HG02852 (cell line): ENCODE results near the gene B4GALT7.
"Not testable (repeated sequence)": the region's sequence is repeated elsewhere in the genome, so short reads cannot be mapped to it uniquely, and the experiment has no call there.

Experiments used
- ATAC-seq: cut with Tn5 transposase; IDR thresholded peaks from one replicate; pipeline ENCODE4 v1.9.1; 2021; ENCODE audit warnings: mild to moderate bottlenecking, moderate library complexity; ENCODE audit not compliant: unreplicated experiment

Gene B4GALT7

DNA sequence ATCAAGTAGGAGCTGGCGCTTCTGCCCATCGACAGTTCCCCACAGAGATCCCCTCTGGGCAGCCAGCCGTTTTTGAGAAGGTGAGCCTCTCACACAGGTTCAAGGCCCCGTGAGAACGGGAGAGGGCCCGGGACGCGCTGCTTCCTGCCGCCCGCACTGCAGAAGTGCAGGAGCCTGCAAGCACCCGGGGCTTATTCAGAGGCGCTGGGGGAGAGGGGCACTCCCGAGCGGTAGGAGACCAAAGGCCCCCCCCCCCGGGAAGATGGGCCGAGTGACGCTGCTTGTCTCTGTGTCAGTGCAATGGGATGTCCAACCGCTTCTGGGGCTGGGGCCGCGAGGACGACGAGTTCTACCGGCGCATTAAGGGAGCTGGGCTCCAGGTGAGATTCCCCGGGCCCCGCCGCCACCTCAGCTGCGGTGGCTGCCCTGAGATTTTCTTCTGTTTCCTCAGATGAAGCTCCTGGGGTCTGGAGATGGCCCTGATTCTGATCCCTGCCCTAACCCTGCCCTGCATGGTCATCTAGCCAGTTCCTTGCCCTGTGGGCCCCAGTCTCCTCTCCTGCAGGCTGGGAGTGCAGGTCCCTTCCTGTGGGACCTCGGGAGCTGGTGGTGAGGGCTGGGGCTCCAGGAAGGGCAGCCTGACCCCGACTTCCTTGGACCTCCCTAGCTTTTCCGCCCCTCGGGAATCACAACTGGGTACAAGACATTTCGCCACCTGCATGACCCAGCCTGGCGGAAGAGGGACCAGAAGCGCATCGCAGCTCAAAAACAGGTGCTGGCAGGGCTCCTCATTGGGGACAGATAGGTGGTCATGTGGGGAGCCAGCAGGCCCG, 8.5 kb downstream of the B4GALT7 start:
- no peak for ATAC-seq

DNA sequence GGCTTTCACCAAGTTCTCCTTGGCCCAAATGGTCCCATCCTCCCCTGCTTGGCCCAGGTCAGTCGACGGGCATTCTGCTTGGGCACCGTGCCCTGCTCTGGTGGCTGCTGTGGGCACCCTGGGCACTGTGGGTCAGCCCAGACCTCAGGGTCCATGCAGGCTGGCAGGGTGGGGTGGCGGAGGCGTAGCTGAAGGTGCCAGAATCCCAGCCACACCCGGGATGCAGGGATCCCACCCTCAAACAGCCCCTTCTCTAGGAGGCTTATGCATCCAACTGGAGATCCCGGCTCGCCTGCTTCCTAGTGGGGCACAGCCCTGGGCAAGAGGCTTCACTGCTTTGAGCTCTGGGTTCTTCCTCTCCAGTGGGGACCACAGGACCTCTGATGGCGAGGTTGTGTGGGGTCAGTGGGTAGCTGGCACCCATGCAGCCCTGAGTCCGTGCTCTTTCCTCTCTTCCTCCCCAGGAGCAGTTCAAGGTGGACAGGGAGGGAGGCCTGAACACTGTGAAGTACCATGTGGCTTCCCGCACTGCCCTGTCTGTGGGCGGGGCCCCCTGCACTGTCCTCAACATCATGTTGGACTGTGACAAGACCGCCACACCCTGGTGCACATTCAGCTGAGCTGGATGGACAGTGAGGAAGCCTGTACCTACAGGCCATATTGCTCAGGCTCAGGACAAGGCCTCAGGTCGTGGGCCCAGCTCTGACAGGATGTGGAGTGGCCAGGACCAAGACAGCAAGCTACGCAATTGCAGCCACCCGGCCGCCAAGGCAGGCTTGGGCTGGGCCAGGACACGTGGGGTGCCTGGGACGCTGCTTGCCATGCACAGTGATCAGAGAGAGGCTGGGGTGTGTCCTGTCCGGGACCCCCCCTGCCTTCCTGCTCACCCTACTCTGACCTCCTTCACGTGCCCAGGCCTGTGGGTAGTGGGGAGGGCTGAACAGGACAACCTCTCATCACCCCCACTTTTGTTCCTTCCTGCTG, 9.4 kb downstream of the B4GALT7 start:
- ATAC-seq: no peak

DNA sequence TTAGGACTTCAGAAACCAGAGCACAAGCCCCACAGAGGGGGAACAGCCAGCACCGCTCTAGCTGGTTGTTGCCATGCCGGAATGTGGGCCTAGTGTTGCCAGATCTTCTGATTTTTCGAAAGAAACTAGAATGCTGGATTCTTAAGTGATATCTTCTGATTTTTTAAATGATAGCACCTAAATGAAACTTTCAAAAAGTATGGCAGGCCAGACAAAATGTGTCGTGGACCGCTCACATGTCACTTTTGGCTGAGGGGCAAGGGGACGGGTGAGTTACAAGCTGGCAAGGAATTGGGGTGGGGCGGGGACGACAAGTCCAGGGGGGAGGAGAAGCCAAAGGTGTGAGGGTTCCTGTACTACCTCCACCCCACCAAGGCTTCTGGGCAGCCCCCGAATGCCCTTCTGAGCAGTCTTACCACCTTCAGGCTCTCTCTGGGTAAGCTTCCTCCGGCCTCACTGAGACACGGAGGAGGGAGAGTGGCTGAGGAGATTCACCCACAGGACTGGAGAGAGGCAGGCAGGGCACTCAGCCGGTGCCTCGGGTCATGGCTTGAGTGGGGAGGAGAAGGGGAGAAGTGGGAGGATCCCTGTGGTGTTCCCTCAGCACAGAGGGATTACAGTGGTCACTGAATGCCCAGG, 10.3 kb downstream of the B4GALT7 start:
- no peak for ATAC-seq

DNA sequence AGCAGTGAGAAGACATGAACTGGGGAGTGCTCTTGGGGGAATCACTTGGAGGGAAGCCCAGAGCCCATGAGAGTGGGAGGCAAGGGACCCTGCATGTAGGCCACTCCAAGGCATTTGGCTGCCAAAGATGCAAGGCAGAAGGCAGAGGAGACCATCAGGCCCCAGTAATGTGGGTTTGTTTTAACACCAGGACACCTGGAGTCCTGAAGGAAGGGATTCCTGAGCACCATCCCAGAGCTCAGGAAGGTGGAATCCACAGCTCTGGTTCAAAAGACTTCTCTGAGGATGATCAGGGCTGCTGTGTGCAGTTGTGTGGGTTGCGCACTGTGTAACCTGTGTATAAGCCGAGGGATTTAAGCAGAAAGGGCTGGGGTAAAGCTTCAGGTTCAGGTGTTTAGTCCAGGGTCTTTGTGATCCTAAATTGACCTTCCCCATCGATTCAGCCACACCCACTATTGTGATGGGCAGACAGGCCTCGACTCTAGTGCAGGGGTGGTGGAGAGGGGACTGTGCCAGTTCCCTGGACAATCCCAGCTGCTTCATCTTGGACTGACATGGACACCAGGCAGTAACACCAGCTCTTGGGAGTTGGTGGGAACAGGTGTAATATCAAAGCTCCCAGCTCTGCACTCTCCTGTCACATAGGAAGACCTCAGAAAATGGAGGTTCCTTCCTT, 11.0 kb downstream of the B4GALT7 start:
- ATAC-seq: no peak

DNA sequence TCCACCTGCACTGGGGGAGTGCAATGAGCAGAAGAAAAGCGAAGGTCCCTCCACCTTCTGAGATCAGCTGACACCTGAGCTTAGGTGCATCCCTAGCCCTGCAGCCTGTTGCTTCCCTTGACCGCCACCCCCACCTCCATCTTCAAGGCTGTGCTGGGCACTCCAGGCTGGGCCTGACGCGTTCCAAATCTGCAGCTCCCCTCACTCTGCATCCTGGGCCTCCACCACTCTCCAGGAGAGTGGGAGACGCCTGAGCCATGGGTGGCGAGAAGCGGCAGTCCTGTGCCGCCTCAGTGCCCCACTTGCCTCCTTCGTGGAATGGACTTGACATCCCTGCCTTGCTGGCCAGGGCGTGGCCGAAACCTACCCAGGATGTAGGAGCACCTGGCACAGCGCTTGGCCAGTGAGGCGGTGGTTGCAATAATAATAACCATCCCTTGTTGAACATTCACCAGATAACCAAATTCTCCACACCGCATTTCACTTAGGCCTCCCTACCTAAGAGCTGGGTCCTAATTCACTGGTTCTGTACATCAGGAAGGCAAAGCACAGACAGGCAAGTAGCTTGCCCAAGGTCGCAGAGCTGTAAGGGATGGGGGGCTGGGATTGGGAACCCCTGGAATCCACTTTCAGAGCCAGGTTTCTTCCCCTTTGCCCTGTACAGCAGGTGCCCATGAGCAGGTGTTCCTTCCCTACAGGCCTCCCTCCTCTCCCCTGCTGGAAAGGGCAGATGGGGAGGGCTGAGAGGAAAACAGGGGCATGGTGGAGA, 11.7 kb downstream of the B4GALT7 start:
- ATAC-seq: no peak

DNA sequence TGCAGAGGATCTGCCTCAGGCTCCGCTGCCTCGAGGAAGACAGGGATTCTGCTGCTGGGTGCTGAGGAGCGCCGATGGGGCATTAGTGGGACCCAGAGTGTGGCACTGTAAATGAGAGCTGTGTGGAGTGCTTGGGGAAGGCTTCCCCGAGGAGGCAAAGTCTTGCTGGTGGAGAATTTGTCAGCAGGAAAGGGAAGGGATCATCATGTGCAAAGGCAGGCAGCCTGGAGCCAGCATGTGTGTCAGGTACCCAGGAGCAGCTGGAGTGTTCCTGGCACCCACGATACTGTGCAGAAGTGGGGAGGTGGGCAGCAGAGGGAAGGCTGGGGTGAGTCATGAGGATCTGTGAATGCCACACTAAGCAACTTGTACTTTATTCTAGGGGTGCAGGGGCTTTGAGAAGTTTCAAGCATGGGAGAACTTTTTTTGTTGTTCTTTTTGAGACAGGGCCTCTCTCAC, 12.3 kb downstream of the B4GALT7 start:
- no peak for ATAC-seq

DNA sequence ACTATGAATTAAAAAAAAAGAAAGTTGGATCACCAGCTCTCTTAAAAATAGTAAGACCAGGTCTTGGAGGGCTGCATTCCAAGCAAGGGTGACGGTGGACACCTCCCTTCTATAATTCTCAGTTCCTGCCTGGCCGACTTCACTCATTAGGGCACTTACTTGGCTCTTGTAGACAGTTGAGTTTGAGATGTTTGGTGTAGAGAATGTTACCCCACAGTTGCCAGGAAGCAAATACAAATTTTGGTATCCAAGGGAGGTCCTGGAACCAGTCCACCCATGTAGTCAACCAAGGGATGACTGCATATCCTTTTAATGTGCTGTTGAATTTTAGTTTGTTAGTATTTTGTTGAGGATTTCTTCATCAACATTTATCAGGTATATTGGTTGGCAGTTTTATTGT, 20.6 kb downstream of the B4GALT7 start:
- ATAC-seq: no peak

DNA sequence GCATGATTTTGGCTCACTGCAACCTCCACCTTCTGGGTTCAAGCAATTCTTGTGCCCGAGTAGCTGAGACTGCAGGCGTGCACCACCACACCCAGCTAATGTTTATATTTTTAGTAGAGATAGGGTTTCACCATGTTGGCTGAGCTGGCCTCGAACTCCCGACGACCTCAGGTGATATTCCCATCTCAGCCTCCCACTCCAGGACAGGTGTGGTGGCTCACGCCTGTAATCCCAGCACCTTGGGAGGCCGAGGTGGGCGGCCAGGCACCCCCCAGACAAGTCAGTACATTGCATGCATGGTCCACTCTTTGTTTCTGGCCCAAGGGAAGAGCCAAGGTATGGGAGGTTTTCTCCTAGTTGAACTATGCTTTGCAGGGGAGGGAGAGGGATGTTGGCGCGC, 24.2 kb downstream of the B4GALT7 start:
- not testable (repeated sequence) for ATAC-seq

DNA sequence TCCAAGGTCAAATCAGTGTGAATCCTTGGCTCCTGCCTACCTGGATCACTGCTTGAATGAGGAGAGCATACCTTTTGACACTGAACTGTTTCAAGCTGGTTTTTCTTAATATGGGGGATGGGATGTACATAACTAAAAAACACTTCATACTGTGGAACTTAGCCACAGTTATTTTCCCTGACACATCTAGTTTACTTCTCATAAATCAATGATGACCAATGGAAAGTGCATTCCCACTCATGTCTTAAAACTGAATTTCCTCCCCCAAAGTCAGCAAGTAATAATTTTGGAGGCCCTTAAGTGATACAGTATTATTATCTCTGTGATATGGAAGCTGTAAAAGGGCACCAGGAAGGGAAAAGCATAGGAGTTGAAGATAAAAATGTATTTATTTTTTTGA, 30.3 kb downstream of the B4GALT7 start:
- ATAC-seq: not testable (repeated sequence)

DNA sequence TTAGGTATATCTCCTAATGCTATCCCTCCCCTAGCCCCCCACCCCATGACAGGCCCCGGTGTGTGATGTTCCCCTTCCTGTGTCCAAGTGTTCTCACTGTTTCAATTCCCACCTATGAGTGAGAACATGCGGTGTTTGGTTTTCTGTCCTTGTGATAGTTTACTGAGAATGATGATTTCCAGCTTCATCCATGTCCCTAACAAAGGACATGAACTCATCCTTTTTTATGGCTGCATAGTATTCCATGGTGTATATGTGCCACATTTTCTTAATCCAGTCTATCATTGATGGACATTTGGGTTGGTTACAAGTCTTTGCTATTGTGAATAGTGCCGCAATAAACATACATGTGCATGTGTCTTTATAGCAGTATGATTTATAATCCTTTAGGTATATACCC, 35.0 kb downstream of the B4GALT7 start:
- not testable (repeated sequence) for ATAC-seq

DNA sequence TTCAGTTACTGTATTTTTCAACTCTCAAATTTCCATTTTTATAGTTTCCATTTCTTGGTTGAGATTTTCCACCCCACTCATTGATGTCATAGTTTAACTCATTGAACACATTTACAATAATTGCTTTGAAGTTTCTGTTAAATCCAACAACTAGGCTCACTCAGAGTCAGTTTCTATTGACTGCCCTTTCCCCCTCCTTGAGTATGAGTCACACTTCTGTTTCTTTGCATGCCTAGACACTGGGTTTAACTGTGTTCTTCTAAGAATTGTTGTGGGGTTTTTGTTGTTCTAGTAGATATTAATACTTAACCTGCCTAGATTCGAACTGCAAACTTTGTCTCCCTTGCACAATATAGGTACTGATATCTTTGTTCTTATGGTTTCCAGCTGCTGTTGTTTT, 45.5 kb downstream of the B4GALT7 start:
- not testable (repeated sequence) for ATAC-seq

DNA sequence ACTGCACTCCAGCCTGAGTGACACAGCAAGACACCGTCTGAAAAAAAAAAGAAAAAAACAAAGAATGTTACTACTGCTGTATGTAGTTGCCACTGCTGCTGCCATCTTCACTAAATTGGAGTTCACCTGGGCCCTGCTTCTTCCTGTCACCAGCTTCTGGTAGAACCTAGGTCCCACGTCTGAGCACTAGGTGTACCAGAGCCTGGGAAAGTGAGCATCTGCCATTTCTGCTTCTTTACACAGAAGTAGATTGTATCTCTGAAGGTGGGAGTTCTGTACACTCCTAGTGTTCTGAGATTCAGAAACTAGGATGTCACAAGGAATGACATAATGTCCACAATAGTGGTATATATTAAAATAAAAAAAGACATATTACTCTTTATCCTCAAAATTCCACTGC, 51.3 kb downstream of the B4GALT7 start:
- ATAC-seq: not testable (repeated sequence)

DNA sequence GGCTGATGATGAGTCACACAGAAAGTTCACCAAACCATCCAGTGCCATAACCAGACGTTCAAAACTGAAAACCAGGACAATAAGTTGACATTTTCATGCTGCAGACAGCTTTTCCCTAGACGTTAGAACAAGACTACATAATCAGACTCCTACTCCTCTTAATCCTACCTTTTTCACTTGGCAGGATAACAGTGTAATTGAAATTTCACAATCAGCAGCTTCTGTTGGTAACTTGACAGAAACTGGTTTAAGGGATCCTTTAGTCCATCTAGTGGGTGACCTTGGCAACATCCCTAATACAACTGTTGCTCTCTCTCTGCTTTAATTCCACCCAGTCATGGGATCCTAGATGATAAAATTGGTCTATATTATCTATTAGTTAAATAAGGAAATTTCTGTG, 57.9 kb downstream of the B4GALT7 start:
- not testable (repeated sequence) for ATAC-seq

DNA sequence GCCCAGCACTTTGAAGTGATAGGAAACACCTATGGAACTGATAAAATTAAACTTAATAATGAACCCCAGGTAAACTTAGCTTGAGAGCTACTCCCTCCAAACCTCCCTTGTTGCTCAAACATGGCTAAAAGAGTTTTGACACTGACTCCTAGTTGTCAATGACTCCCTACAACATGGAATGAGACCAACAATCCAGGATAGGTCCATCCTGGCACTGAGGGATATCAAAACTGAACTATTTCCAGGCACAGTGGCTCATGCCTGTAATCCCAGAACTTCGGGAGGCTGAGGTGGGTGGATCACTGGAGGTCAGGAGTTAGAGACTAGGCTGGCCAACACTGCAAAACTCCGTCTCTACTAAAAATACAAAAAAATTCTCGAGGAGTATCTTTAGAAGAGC, 58.6 kb downstream of the B4GALT7 start:
- not testable (repeated sequence) for ATAC-seq
